CD4-positive, alpha-beta T cell treated with Interleukin-6 at 100 ng/mL for 8 hours (primary cell): Measurements from ENCODE around the gene CAMK2N1.

ENCODE experiments used
- DNase-seq: peaks from one replicate; pipeline ENCODE4 v3.0.0-alpha.2; 2020; ENCODE audit warnings: mixed read lengths, low spot score

Gene CAMK2N1

GRCh38 chr1:20443703-20444586, 42.1 kb downstream of the CAMK2N1 start:
- DNase-seq, result no peak

DNA sequence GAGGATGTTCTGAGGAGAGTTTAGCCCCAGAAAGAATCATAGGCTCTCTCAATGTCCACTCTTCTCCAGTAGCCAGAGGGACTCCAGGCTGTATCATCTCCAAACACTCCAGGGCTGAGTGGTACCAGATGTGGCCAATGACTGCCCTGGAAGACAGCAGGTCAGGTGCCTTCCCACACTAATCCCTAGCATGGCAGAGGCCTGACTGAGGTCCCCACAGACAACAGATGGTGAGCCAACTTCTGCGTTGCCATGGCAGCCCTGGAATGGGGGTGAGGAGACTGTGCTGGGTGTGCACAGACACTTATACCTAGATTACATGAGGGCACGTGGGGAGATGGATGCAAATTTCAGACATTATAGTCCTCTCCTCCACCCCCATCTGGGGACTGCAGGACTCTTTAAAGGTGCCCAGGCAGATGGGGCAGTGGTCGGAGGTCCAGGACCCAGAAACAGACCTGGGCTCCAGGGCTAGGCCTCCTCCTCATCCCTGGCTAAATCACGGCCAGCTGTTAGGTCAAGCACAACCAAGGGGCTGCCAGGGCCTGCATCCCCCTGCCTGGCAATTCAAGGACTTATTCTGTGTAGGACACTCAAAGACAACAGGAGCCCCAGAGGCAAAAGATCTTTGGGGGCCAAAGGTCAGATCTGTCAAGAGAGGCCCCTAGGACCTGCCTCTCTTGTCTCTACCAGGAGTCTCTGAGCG, 42.9 kb downstream of the CAMK2N1 start:
- DNase-seq, result no peak

- no peak for DNase-seq
Measured at GRCh38 chr1:20440785-20441200, 45.2 kb downstream of the CAMK2N1 start.

- DNase-seq, result no peak
Measured at GRCh38 chr1:20439282-20439681, 46.7 kb downstream of the CAMK2N1 start.

DNA sequence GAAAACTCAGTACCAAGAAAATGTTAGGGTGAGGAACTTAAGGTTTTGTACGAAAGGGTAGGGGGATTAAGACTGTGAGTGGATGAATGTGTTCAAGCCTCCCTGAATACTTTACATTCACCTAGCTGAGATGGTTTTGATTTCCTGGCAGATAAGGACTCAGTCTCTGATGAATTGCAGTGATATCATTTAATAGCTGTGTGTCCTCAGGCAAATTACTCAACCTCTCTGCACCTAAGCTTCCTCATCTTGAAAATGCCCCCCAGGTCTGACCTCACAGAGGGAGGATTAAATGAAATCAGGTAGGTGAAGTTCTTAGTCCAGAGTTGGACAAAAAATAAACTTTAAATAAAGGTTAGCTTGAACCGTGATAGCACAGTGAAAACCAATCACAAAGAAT, 48.4 kb downstream of the CAMK2N1 start:
- no peak for DNase-seq

- DNase-seq, result no peak
Measured at GRCh38 chr1:20432891-20433290, 53.1 kb downstream of the CAMK2N1 start.
